ENCODE measurements around the gene SMTNL1. TPM values are rescaled to one million over a fixed set of nuclear protein-coding genes. Genes with fewer than 3 reads are reported as not detected.

SMTNL1 gene
- total RNA-seq, 1 experiment from 2014 or later: not detected

GRCh38 chr11:57530215-57530595, 7.2 kb upstream of the SMTNL1 start:
- no peak overlapping the region for H2AK5ac ChIP-seq (ENCODE audit: insufficient read length, low read length)
- H3K18ac ChIP-seq (ENCODE audit: insufficient read length, low read depth, low read length): peak overlapping the region; percentile 28
- H3K4me2 ChIP-seq (ENCODE audit: insufficient read depth, insufficient read length, low read length): peak overlapping the region; percentile 99
- H3T11ph ChIP-seq (ENCODE audit: low read length): no peak overlapping the region
- peaks cover 10% of the 10 kb centered on the region for H3K23me2 ChIP-seq (ENCODE audit: insufficient read length, low read depth, low read length, poor library complexity, severe bottlenecking)
- H2BK15ac ChIP-seq (ENCODE audit: low read depth, low read length): no peak overlapping the region
- no peak for DNase-seq
- H3K27me3 ChIP-seq (ENCODE audit: insufficient read depth, low read length): no peaks in the 10 kb centered on the region
- H3K14ac ChIP-seq (ENCODE audit: insufficient read depth, low read length): peak overlapping the region; percentile 61; the same call in 1 of the 2 replicates
- H3K4me1 ChIP-seq (ENCODE audit: insufficient read depth, low read length): no peaks in the 10 kb centered on the region
- H2BK12ac ChIP-seq (ENCODE audit: insufficient read length, low read depth, low read length): no peak overlapping the region
- TF ChIP-seq, protein P1, sequence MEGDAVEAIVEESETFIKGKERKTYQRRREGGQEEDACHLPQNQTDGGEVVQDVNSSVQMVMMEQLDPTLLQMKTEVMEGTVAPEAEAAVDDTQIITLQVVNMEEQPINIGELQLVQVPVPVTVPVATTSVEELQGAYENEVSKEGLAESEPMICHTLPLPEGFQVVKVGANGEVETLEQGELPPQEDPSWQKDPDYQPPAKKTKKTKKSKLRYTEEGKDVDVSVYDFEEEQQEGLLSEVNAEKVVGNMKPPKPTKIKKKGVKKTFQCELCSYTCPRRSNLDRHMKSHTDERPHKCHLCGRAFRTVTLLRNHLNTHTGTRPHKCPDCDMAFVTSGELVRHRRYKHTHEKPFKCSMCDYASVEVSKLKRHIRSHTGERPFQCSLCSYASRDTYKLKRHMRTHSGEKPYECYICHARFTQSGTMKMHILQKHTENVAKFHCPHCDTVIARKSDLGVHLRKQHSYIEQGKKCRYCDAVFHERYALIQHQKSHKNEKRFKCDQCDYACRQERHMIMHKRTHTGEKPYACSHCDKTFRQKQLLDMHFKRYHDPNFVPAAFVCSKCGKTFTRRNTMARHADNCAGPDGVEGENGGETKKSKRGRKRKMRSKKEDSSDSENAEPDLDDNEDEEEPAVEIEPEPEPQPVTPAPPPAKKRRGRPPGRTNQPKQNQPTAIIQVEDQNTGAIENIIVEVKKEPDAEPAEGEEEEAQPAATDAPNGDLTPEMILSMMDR (conservative IDR thresholded peaks at IDR 0.05): no peak
- Mint-ChIP-seq H3K9me3 (no peaks in the 10 kb centered on the region; a peak in 1 of 5 replicates), H3K27ac (peak overlapping the region in 2 of 3 experiments; percentile 84 to 89; a peak in 4 of 7 replicates), H3K4me1 (peaks cover 16 to 19% of the 10 kb centered on the region in 2 experiments), H3K27me3 (ENCODE audit: low read depth) (peaks cover 14% of the 10 kb centered on the region), H3K4me3 (peak overlapping the region; percentile 90), H3K36me3 (ENCODE audit: insufficient read depth in 1 of 3, low read depth in 3 of 3) (peaks cover 4 to 11% (median 10%) of the 10 kb centered on the region in 3 experiments)
- H3K9me3 ChIP-seq (ENCODE audit: control insufficient read depth, low read depth, low read length): no peaks in the 10 kb centered on the region
- H3K4ac ChIP-seq (ENCODE audit: low read depth, low read length): no peak overlapping the region
- no peak overlapping the region for H3K56ac ChIP-seq (ENCODE audit: insufficient read length, low read depth, low read length)
- no peak overlapping the region for H4K91ac ChIP-seq (ENCODE audit: insufficient read length, low read depth, low read length)
- no peak overlapping the region for H4K8ac ChIP-seq (replicated peaks; ENCODE audit: insufficient read length, low read depth, low read length)
- H3K27ac ChIP-seq (ENCODE audit: insufficient read length, low read depth, low read length): no peak overlapping the region
- H3K79me1 ChIP-seq (ENCODE audit: insufficient read depth, low read depth, low read length, poor library complexity, severe bottlenecking): no peaks in the 10 kb centered on the region
- no peak overlapping the region for H4K5ac ChIP-seq (ENCODE audit: insufficient read length, low read depth, low read length)
- no peak overlapping the region for H2BK5ac ChIP-seq (ENCODE audit: insufficient read length, low read length)
- peaks cover 5% of the 10 kb centered on the region; the same call in 1 of the 2 replicates for H3K79me2 ChIP-seq (ENCODE audit: insufficient read depth, low read length)
- H2AFZ ChIP-seq (ENCODE audit: low read length): no peak overlapping the region
- no CpG with 5 or more reads among the region's 17 CpGs for WGBS (ENCODE audit: extremely low coverage, insufficient read length, low lambda C conversion rate)
- no peak overlapping the region for H3K23ac ChIP-seq (ENCODE audit: insufficient read length, low read depth, low read length)
- H3K9ac ChIP-seq (ENCODE audit: extremely low read depth, insufficient read length, low read length): peak overlapping the region; percentile 86
- H2BK120ac ChIP-seq (ENCODE audit: low read depth, low read length, poor library complexity, severe bottlenecking): no peak overlapping the region
- H2BK20ac ChIP-seq (ENCODE audit: low read depth, low read length, poor library complexity, severe bottlenecking): no peak overlapping the region
- no peaks in the 10 kb centered on the region for H4K20me1 ChIP-seq (ENCODE audit: control insufficient read depth, insufficient read depth, insufficient read length)

All from H9 (cell line).